HG02623 (cell line): ENCODE results near the gene INSIG1.

Experiments used
- ATAC-seq: cut with Tn5 transposase; IDR thresholded peaks from one replicate; pipeline ENCODE4 v1.9.1; 2021; ENCODE audit warnings: moderate library complexity; ENCODE audit not compliant: unreplicated experiment

The INSIG1 gene

DNA sequence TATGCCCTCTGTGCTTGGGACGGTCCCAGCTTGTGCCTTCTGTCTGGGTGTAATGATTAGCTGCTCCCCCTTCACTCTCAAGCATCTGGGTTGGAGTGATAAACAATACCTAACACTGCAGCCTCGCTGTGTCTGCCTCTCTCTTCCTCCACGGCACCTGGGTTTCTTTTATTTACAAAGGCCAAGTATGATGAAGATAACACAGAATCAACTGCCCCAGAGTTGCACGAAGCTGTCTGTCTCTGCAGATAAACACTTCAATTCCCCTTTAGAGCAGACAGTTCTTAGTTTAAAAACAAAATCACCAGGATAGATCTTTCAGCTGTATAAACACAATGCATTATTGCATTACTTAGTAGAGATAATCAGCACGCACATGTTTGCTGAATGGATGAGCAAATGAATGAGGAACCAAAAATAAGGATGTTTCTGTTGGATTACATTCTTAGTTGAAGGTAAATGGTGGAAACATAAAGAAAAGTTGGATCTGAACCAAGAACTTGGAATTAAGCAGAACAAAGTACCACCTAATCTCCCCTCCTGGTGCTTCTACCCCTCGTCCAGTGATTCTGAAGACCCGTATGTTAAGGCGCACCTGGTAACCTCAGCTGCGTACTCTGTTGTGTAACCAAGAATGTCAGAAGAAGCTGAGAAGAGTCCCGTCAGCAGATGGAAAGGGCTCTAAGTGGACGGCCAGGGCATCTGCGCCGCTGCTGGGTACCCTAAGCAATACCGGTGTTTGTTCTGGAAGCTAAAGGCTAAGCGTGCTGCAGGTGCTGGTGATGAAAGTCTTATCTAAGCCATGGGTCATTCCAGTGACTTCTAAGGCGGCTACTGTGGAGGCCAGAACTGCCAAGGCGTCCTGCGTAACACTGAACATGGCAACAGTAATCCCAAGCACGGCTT lies 26.6 kb downstream of the INSIG1 start:
- no peak for ATAC-seq

DNA sequence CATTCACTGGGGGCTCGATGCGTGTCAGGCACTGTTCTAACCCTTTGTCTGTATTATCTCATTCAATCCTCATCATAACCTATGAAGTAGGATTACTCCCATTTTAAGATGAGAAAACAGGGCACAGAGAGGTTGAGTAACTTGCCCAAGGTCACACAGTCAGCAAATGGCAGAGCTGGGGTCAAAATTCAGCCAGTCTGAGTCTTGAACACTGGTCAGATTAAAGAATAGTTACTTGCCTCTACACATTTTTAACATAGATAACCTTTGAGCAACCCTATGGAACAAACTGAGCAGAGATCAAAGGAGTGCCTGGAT lies 27.2 kb downstream of the INSIG1 start:
- ATAC-seq = no peak

DNA sequence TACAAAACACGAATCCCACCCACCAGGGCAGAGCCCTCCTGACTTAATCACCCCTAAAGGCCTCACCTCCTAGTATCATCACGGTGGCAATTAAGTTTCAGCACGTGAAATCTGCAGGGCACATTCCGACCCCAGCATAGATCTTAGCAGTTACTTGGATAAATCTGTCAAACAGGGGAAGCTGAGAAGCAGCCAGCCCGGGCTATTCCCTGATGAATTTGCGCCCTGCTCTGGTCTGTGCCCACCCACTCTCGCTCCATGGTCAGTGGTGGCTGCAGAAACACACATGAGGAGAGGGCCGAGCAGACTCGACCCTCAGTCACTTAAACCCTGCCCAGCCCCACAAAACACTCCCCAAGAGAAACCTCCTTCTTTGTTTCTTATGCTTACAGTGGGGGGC lies 28.7 kb downstream of the INSIG1 start:
- ATAC-seq = no peak

DNA sequence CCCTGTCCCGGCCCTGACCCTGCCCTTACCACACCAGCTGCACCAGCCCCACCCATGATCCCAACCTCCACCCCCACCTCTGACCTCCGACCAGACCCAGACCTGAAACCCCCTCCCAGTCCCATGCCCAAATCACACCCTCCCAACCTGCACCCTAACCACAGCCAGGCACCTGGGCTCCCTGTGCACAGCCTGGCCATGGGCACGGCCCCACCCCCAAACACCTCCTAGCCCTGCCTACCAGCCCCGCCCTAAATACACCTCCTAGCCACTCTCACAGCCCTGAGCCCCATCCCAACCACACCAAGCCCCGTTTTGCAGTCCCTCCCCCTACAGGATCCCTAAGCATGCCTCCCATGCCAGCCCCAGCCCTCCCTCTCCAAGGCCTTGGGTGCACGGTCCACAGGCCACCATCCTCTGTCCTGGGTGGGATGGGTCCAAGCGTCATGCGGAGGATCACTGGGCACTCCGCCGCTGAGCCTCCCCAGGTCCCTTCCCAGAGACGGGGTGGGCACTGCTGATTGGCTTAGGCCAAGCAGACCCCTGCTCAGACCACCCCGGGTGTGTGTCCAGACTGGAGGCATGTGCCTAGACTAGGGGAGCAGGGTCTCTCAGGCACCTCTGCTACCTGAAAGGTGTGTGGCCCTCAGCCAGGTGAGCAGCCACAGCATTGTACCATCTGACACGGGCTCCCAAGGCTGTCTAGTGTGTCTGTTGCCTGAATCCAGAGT lies 30.1 kb downstream of the INSIG1 start:
- no peak for ATAC-seq

DNA sequence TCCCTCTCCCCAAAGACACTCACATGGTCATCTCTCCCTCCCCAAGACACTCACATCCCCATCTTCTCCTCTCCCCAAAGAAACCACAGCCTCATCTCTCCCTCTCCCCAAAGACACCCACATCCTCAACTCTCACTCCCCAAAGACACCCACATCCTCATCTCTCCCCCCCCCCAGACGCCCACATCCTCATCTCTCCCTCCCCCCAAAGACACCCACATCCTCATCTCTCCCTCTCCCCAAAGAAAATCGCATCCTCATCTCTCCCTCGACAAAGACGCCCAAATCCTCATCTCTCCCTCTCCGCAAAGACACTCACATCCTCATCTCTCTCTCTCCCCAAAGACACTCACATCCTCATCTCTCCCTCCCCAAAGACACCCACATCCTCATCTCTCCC lies 31.5 kb downstream of the INSIG1 start:
- ATAC-seq = no peak

DNA sequence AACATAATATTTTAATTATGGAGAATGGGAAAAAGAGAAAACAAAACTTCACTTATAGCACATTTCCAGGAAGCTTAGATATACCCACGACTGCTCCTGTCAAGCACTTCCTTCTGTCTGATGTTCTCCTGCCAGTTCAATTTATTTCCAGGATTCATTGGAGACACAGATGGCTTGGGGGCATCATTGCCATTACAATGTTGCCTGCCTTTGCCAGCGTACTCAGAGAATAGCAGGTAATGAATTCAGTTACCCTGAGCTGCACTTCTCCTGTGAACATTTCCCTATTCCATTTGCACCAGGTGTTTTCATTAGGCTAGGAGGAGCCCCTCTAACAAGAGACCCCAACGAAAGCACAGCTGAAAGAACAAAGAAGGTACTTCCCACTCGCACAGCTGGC lies 33.7 kb downstream of the INSIG1 start:
- ATAC-seq = no peak

DNA sequence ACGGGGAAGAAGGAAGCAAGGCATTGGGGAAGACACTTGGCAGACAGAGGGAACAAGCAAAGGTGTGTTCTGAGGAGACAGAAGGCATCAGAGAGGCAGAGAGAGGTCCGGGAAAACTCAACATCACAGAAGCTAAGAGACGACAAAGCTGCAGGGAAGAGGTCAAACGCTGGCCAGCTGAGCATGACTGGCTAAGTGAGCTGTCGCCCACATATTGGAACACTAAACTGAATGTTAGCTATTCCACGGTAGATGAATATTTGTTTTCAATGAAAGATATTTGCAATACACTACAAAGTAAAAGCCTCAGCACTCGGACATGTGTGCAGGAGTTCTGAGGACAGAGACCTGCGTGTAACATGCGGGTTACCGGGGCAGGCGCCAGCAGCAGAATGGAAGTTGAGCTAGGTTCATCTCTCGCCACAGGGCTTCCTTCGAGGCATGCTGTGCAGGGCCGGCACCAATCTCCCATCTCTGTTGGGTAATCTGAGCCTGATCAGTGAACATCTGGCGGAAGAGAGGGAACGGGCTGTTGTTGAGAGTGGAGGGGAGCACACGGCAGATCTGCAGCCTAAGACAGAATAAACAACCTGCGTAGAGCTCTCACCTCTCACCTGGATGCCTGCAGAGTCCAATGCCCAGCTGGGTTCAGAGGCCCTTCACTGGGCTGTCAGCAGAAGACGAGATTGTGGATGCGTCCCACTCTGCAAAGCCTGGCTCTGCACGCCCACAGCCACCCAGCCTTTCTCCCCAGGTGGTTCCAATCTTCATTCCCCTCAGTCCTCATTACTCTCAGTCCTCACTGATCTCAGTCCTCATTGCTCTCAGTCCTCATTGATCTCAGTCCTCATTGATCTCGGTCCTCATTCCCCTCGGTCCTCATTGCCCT lies 35.9 kb downstream of the INSIG1 start:
- no peak for ATAC-seq

DNA sequence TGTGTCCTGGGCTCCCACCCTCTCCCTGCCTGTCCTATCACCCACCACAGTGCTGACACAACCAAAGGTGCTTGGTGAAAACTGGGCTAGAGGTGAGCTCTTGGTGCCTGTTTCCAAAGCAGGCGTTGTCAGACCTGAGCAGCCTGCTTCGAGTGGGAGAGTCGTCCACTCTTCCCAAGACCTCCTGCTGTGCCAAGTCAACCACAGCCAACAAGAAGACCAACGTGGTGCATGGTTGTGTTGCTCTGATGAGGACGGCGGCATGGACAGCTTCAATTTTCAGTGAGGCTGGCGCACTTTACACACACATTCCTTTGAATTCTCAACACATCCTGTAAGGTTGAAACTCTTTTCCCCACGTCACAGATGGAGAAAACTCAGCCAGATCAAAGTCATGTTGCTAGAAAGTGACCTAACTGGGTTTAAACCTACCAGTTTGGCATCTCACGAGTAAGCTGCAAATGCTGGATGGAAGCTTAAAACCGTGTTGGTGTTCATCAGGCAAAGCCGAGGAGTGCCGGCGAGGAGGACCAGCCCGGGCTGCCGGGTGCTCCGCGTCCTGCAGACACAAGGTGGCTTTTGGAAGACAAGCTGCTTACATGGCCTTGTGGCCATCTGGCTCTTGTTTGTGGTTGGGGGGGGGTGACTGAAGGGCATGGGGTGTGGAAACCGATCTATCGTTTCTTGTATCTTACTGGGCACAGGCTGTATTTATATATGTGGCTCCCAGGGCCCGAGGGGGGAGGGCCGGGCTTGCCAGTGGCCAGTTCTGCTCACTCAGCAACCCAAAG lies 39.3 kb downstream of the INSIG1 start:
- no peak for ATAC-seq

DNA sequence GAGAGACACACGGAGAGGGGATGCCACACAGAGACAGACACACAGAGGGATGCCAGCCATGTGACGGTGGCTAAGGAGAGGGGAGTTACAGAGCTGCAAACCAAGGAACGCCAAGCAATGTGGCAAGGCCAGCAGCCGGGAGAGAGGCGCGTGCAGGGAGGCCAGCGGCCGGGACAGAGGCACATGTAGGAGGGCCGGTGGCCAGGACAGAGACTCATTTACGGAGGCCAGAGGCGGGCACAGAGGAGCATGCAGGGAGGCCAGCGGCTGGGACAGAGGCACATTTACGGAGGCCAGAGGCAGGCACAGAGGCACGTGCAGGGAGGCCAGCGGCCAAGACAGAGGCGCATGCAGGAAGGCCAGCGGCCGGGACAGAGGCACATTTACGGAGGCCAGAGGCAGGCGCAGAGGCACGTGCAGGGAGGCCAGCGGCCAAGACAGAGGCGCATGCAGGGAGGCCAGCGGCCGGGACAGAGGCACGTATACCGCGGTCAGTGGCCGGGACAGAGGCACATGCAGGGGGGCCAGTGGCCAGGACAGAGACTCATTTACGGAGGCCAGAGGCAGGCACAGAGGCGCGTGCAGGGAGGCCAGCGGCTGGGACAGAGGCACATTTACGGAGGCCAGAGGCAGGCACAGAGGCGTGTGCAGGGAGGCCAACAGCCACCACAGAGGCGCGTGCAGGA lies 40.4 kb downstream of the INSIG1 start:
- ATAC-seq = no peak

DNA sequence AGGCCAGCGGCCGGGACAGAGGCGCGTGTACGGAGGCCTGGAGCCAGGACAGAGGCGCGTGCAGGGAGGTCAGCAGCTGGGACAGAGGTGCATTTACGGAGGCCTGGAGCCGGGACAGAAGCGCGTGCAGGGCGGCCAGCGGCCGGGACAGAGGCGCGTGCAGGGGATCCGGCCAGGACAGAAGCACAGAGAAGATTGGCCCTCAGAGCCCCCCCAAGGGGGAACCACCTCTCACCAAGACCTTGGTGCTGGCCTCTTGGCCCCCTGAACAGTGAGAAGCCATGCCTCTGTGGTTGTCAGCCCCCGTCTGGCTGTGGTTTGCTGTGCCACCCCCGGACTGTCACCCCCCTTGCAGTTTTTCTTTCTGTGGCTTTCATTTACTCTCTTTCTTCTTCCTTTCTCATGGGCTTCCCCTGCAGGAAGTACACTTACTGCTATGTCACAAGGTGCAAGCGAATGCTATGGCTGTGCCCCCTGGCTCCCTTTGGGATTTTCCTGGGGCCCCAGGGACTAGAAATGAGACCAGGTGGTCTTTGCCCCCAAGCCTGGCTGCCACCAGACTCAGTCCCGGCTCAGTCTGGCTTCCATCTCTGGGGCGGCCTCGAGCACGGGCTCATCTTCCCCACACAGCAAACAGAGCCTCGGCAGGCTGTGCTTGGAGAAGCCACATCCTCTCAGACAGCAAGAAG lies 41.1 kb downstream of the INSIG1 start:
- no peak for ATAC-seq

DNA sequence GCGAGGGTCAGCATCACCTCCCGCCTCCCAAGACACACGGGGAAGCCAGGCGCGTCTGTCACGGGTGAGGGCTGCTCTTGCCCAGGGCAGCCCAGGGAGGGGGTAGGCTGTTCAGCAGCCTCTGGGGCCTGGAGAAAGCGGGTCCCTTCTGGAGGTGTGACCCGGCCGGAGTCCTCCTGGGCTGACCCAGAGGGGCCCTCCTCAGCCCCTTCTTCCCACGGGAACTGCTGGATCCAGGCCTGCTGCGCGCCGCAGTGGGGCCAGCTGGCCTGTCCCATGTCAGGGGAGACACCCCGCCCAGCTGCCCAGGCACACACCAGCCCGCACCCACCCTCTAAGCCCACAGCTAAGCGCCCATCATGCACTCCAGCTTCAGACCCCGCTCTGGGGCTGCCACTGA lies 41.8 kb downstream of the INSIG1 start:
- no peak for ATAC-seq

DNA sequence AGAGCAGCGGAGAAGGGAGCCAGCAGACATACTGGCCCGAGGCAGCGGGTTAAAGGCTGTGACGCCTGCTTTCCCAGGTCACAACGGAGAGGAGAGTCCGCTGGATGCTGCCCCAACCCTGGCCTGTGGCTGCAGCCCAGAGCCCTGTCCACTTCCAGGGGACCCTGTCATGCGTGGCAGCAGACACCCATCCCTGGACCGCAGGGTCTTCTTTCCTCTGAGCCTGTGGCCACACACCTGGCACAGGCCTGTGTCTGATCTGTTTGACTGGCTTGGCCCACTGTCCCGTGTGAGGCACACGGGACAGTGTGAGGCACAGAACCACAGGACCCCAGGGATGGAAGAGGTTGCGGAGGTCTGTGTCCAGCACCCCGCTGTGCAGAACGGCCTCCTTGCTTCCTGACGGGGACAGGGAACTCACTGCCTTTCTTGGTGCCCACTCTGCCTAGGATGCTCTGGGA lies 42.4 kb downstream of the INSIG1 start:
- ATAC-seq = no peak

DNA sequence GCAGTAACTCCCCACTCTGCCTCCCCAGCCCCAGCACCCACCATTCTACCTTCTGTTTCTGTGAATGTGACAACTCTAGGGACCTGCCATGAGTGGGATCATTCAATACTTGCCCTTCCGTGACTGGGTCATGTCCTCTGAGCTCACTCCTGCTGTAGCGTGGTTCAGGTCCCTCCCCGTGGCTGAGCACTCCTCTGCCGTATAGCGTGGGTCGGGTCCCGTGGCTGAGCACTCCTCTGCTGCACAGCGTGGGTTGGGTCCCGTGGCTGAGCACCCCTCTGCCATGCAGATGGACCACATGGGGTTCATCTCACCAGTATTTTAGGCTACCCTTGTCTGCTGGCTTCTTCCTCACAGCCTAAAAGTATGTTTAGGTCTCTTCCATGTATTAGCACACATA lies 43.0 kb downstream of the INSIG1 start:
- ATAC-seq = no peak

DNA sequence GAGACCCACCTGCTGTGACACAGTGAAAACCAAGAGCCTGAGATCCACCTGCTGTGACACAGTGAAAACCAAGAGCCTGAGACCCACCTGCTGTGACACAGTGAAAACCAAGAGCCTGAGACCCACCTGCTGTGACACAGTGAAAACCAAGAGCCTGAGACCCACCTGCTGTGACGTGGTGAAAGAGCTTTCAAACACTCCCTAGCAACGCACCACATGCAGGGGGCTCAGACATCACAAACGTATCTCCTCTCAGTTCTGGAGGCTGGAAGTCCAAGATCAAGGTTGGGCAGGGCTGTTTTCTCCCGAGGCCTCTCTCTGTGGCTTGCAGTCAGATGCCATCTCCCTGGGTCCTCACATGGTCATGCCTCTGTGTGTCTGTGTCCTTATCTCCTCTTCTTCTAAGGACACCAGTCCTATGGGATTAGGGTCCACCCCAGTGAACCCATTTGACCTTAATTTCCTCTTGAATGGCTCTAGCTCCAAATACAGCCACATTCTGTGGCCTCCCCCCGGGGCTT lies 43.8 kb downstream of the INSIG1 start:
- ATAC-seq = no peak

DNA sequence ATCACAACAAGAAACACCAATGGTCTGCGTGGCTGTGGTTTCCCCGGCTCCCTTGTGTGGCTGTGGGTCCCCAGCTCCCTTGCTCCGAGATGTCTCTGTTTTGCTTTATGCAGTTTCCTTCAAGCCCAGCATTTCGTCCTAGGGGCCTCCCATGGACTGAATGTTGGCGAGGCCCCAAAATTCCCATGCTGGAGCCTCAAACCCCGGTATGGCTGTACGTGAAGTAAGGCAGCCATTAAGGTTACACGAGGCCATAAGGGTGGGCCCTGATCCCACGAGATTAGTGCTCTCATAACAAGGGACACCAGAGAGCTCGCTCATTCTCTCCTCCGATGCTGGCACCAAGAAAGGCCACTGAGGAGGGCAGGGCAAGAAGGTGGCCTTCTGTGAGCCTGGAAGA lies 44.6 kb downstream of the INSIG1 start:
- no peak for ATAC-seq

DNA sequence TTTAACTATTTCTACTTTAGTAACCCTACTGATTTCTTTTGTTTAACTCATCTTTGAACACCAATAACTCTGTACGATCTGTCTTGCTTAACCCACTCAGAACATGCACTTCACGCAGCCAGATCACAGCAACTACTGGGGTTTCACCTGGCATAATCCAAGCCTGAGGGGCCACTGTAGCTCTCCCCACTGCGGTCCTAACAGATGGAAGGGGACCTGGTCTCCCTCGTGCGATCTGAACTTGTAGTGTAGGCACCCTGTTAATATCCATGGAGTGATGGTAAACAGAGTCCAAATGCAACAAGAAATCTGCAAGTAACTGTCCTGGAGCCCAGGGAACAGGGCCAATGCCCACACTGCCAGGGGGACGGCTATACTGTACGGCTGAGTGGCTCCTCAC lies 45.5 kb downstream of the INSIG1 start:
- ATAC-seq = no peak

DNA sequence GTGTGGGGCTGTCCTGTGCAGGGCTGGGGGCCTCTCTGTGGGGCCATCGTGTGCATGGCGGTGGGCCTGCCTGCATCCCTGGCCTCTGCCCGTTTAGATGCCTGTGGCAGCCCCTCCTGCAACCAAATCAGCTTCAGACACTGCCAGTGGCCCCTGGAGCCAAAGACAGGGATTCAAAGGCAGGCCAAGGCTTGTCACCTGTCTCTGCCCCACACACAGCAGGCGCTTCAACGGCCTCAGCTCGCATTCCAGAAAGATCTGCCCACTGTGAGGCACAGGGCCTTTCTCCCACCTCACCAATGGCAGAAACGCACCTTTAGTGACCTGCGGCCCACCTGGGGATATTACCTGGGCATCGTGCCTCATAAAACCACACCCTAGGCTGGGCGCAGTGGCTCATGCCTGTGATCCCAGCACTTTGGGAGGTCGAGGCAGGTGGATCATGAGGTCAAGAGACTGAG lies 46.0 kb downstream of the INSIG1 start:
- no peak for ATAC-seq

DNA sequence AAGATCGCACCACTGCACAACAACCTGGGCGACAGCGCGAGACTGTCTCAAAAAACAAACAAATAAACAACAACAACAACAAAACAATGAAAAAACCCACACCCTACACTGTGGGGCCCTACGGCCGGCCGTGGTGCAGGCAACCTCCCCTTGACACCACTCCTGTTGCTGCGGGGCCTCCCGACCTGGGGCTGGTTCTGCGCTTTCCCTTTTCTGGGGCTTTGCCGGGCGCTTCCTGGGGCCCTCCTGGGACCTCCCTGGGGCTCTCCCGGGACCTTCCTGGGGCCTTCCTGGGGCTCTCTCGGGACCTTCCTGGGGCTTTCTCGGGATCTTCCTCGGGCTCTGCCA lies 46.6 kb downstream of the INSIG1 start:
- peak; percentile 37 for ATAC-seq
